H54 (cell line): ENCODE data around the gene RLBP1.
A peak's percentile ranks its signal among the peaks of the same experiment; 100 is the strongest.

ENCODE experiments used
- DNase-seq: peaks from one replicate; pipeline ENCODE4 v3.0.0; 2011; ENCODE audit warnings: low spot score, mixed read lengths; ENCODE audit not compliant: insufficient read length
- FAIRE-seq: peaks from 3 replicates; lab custom pipeline; 2011; peaks lifted over from hg19 to GRCh38; lab: Jason Lieb, UNC
- POLR2A ChIP-seq: IDR thresholded peaks from 2 replicates; pipeline ENCODE4 v1.6.1; 2011; ENCODE audit warnings: low read depth, mild to moderate bottlenecking, low read length

Gene RLBP1

DNA sequence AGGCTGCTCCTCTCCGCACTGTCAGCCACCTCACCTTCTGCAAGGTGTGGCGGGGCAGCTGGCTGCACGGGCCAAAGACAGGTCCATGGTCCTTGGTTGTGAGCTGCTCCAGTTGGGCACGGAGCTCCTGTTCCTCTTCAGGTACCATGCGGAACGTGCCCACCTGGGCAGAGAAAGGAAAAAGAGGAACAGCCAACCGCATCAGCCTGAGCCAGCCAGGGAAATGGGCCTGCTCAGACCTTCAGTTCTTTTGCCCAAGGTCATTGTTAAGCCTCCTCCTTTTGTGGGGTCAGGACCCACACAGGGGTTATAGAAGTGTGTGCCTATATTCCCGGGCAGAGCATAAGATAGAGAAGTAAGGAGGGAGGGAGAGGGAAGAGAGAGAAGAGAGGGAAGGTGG, 2.8 kb downstream of the RLBP1 start:
- TF ChIP-seq POLR2A = no peak
- no peak for FAIRE-seq
- no peak for DNase-seq

DNA sequence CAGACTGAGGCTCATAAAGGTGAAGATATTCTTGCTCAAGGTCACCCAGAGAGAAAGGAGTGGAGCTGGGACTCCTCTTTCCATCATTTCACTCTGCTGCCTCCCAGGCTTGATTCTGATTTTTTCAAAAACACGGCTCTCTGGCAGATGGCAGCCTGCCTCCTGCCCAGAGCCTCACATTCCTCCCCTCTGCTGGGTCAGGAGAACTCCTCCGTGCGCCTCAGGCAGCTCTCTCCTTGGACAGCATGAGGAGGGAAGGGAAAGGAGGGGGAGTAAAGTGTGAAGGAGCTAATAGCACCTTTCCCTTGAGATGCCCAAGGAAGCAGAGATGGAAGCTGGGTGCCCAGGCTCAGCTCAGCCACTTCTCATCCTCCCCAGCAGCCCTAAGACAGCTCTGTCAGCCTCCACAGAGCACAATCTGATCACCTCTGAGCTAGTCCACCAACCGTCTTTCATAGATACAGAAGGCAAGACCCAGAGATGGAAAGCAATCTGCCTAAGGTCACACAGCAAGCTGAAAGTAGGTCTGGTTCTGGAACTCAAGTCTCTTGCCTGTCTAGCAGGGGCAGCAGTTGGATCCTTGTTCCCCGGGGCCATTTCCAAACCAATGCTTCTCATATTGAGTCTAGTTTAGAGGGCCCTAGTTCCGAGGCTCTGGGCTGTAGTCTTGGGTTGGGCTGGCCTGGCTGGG, 3.5 kb downstream of the RLBP1 start:
- no peak for FAIRE-seq
- DNase-seq = no peak
- no peak for TF ChIP-seq POLR2A

DNA sequence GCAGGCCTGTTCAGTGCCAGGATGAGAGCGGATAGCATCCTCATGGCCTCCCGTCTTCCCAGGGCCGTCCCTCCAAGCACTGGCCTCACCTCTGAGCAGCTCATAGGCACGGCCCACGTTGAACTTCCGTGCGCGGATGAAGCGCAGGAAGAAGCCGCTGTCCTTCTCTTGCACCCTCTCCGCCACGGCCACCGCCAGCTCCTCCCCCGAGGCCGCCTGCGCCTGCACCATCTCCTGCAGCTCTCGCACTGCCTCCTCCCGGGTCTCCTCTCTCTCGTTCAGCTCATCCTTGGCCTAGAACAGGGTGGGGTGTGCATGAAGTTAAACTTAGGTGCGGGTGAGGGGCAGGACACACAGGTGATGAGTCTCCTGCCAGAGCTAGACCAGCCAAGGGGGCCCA, 4.3 kb downstream of the RLBP1 start:
- FAIRE-seq (no peak), DNase-seq (no peak)
- no peak for TF ChIP-seq POLR2A

DNA sequence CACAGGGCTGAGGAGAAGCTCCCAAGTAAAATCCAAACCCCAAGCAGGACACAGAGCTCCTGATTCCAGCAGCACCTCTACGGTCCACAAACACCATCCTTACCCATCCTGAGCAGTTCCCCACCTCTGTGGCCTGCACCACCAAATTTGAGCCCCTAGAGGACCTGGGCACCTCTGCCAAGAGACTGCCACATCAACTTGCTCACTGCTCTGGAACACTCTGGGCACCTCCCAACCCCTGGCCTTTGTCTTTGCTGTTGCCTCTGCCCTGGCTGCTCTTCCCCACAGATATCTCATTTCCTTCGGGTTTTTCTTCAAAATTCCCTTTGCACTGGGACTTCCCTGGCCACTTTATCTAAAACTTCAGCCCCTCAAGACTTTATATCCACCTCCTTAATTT, 5.8 kb downstream of the RLBP1 start:
- no peak for FAIRE-seq
- no peak for DNase-seq
- TF ChIP-seq POLR2A = no peak

- TF ChIP-seq POLR2A = no peak
- no peak for FAIRE-seq
- no peak for DNase-seq
Measured at GRCh38 chr15:89211678-89212170, 9.7 kb downstream of the RLBP1 start.

GRCh38 chr15:89209057-89209456, 12.3 kb downstream of the RLBP1 start:
- no peak for FAIRE-seq
- DNase-seq = no peak
- no peak for TF ChIP-seq POLR2A

- FAIRE-seq = no peak
- no peak for TF ChIP-seq POLR2A
- DNase-seq = no peak
Measured at GRCh38 chr15:89208256-89208655, 13.1 kb downstream of the RLBP1 start.

- no peak for FAIRE-seq
- peak; percentile 73 for DNase-seq
- TF ChIP-seq POLR2A = no peak
Measured at GRCh38 chr15:89206908-89207331, 14.5 kb downstream of the RLBP1 start.

DNA sequence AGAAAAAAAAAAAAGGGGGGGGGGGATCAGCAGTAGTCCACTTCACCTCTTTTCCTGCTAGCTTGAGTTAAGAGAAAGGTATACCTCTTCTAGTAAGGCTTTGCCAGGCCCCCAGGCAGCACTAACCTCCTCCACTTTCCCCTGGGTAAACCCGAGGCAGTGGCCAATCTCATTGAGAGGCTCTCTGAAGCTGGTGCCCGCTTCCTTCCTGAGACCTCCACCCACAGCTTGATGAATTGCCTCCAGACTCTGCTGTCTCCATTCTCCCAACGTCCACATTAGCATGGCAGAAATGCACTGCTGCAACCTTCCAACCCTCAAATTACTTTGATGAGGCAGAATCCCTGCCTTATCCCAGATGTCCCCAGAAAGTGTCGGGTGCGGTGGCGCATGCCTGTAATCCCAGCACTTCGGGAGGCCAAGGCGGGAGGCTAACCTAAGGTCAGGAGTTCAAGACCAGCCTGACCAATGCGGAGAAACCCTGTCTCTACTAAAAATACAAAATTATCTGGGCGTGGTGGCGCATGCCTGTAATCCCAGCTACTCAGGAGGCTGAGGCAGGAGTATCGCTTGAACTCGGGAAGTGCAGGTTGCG, 15.3 kb downstream of the RLBP1 start:
- DNase-seq (no peak), FAIRE-seq (no peak)
- no peak for TF ChIP-seq POLR2A

GRCh38 chr15:89203705-89204273, 17.6 kb downstream of the RLBP1 start:
- DNase-seq = no peak
- FAIRE-seq = no peak
- no peak for TF ChIP-seq POLR2A

GRCh38 chr15:89201465-89202005, 19.8 kb downstream of the RLBP1 start:
- no peak for TF ChIP-seq POLR2A
- DNase-seq = no peak
- FAIRE-seq = no peak

GRCh38 chr15:89200182-89200581, 21.2 kb downstream of the RLBP1 start:
- DNase-seq (no peak), FAIRE-seq (no peak)
- no peak for TF ChIP-seq POLR2A

DNA sequence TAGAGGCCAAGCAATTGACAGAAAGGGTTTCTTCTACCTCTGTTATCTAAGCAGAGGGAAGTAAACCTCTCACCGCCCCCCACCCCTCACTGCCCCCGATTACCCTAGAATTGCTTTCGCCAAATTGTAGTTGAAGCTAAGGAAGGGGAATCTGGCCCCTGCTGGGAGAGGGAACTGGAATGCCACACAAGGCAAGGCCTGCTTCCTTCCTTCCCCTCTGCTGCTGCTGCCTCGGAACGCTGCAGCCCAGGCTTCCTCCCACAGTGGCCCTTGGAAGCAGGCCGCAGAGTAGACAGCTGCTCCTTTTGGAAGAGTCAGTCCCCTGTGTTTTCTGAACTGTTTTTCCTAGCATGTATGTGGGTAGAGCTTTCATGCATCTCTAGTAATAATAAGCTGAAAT, 21.6 kb downstream of the RLBP1 start:
- TF ChIP-seq POLR2A = no peak
- DNase-seq (no peak), FAIRE-seq (no peak)

- TF ChIP-seq POLR2A = no peak
- FAIRE-seq = no peak
Measured at GRCh38 chr15:89198934-89199333, 22.4 kb downstream of the RLBP1 start.

More at GRCh38 chr15:89198934-89199333, 22.4 kb downstream of the RLBP1 start:
- no peak for DNase-seq
